ENCODE results near the gene GPX2. TPM values are rescaled to one million over a fixed set of nuclear protein-coding genes. Genes with fewer than 3 reads are reported as not detected.

GPX2 gene
- total RNA-seq, 6 experiments from 2014 or later, result 248 to 1,113 (median 341) TPM

GRCh38 chr14:64958201-64958600, 15.7 kb upstream of the GPX2 start:
- ATAC-seq, result no peak
- intact Hi-C loops (cut with DNase I), result no loop called here
- Histone ChIP-seq H3K4me1 (peaks cover 0 to 9% (median 0%) of the 10 kb centered on the region in 4 donors), H3K4me3 (no peak overlapping the region), H3K27ac (no peak overlapping the region), H3K27me3 (no peaks in the 10 kb centered on the region), H3K36me3 (no peaks in the 10 kb centered on the region), H3K9me3 (no peaks in the 10 kb centered on the region)
- TF ChIP-seq, protein P1, sequence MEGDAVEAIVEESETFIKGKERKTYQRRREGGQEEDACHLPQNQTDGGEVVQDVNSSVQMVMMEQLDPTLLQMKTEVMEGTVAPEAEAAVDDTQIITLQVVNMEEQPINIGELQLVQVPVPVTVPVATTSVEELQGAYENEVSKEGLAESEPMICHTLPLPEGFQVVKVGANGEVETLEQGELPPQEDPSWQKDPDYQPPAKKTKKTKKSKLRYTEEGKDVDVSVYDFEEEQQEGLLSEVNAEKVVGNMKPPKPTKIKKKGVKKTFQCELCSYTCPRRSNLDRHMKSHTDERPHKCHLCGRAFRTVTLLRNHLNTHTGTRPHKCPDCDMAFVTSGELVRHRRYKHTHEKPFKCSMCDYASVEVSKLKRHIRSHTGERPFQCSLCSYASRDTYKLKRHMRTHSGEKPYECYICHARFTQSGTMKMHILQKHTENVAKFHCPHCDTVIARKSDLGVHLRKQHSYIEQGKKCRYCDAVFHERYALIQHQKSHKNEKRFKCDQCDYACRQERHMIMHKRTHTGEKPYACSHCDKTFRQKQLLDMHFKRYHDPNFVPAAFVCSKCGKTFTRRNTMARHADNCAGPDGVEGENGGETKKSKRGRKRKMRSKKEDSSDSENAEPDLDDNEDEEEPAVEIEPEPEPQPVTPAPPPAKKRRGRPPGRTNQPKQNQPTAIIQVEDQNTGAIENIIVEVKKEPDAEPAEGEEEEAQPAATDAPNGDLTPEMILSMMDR (IDR thresholded peaks at IDR 0.05), result no peak
- no peak for TF ChIP-seq POLR2A (IDR thresholded peaks at IDR 0.05)
- WGBS (ENCODE audit: insufficient coverage, low coverage, low lambda C conversion rate, missing lambda C conversion rate), result no CpG with 5 or more reads among the region's 2 CpGs
- no peak for DNase-seq

DNA sequence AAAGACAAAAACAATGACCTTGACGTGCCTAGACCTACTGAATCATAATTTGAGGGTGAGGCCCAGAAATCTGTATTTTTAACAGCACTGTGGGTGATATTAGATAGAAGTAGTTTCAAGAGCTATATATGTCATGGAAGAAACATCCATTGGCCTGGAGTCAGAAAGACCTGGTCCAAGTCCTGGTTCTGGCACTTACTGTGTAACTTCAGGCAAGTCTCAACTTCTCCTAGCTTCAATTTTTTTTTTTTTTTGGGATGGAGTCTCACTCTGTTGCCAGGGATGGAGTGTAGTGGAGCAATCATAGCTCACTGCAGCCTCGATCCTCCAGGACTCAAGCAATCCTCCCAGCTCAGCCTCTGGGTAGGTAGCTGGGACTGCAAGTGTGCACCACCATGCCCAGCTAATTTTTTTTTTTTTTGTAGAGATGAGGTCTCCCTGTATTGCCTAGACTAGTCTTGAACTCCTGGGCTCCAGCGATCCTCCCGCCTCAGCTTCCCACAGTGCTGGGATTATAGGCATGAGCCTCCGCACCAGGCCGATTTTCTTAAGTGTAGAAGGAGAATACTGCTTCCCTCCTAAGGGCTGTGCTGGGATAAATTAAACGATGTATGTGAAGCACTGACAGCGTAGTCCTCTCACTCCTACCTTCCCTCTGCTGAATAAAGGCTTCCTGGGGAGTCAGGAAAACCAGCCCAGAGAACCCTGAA, 14.3 kb upstream of the GPX2 start:
- 90% methylated on average over 6 of the region's 8 CpGs for WGBS (ENCODE audit: insufficient coverage, low coverage, low lambda C conversion rate, missing lambda C conversion rate)
- Histone ChIP-seq H3K27ac (no peak overlapping the region), H3K4me3 (no peak overlapping the region), H3K4me1 (peaks cover 0 to 9% (median 0%) of the 10 kb centered on the region in 4 donors), H3K36me3 (no peaks in the 10 kb centered on the region), H3K9me3 (no peaks in the 10 kb centered on the region), H3K27me3 (no peaks in the 10 kb centered on the region)
- no peak for ATAC-seq
- DNase-seq, result no peak
- TF ChIP-seq, protein P1 (IDR thresholded peaks at IDR 0.05), result no peak
- no peak for TF ChIP-seq POLR2A (IDR thresholded peaks at IDR 0.05)
- intact Hi-C loops (cut with DNase I), result no loop called here

DNA sequence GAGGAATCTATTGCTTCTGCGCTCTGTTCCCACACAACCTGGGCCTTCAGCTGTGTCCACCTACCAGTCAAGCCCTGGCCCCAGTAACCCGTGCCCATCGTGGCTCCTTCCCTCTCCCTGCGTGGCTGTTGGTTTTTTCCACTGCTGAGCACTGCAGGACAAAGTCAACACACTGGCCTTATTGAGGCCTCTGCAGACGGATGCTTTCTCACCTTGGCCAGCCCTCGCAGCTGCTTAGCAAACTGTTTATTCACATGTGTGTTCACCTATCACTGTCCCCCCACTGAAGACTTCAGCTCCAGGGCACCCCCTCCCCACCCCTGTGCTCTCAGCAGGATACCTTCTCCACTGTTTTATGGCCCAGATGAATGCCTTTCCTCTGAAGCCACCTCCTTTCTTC, 12.8 kb upstream of the GPX2 start:
- 81% methylated on average over 6 of the region's 6 CpGs for WGBS (ENCODE audit: insufficient coverage, low coverage, low lambda C conversion rate, missing lambda C conversion rate)
- H3K27me3 ChIP-seq, result no peaks in the 10 kb centered on the region
- no peaks in the 10 kb centered on the region for H3K9me3 ChIP-seq
- TF ChIP-seq POLR2A (IDR thresholded peaks at IDR 0.05), result no peak
- TF ChIP-seq, protein P1 (IDR thresholded peaks at IDR 0.05), result no peak
- no peaks in the 10 kb centered on the region for H3K36me3 ChIP-seq
- no peaks in the 10 kb centered on the region for H3K4me1 ChIP-seq
- intact Hi-C loops (cut with DNase I), result no loop called here
- DNase-seq (no peak), ATAC-seq (no peak)
- no peak overlapping the region for H3K27ac ChIP-seq
- H3K4me3 ChIP-seq, result no peak overlapping the region

DNA sequence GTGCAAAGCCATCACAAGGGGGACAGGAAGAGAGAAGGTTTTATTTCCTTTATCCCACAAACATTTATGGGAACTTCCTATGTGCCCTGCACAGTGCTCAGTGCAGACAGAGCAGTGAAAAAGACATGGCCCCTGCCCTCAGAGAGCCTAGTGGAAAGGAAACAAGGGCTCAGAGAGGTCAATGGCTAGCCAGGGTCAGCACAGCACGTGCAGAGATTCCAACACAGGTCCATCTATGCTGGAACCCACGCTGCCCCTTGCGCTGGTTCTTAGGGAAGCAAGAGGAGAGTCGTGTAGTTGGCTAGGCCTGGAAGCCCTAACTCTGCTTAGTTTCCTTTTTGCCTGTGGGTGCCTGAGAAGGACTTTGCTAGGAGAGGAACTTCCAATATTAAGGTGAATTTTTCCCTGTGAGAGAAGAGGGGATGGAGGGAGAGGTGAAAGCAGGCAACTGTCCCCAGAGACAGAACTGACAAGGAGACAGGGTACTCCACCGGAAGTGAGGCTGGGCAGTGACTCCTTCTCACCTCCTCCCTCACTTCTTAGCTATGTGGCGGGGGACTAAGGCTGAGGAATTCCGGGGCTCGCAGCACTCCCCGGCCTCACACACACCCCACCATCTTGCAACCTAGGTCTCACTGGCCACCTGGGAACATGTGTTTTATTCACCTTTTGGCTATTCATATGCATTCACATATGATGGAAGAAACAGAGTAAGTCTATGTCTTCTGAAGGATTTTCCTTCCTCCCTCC, 12.1 kb upstream of the GPX2 start:
- TF ChIP-seq, protein P1 (IDR thresholded peaks at IDR 0.05), result no peak
- TF ChIP-seq POLR2A (IDR thresholded peaks at IDR 0.05), result no peak
- ATAC-seq (no peak), DNase-seq (no peak)
- 77% methylated on average over 4 of the region's 9 CpGs for WGBS (ENCODE audit: insufficient coverage, low coverage, low lambda C conversion rate, missing lambda C conversion rate)
- H3K27ac ChIP-seq, result no peak overlapping the region
- intact Hi-C loops (cut with DNase I), result no loop called here
- no peaks in the 10 kb centered on the region for H3K4me1 ChIP-seq
- no peaks in the 10 kb centered on the region for H3K36me3 ChIP-seq
- no peaks in the 10 kb centered on the region for H3K9me3 ChIP-seq
- H3K4me3 ChIP-seq, result no peak overlapping the region
- H3K27me3 ChIP-seq, result no peaks in the 10 kb centered on the region

All from right lobe of liver (tissue), 6 donors.